ENCODE data around the gene OTUD3. TPM values are rescaled to one million over a fixed set of nuclear protein-coding genes. Genes with fewer than 3 reads are reported as not detected.
"Not testable (repeated sequence)": the region's sequence is repeated elsewhere in the genome, so short reads cannot be mapped to it uniquely, and the experiment has no call there.

The OTUD3 gene
- total RNA-seq, 1 experiment from 2014 or later, result 15.1 TPM

DNA sequence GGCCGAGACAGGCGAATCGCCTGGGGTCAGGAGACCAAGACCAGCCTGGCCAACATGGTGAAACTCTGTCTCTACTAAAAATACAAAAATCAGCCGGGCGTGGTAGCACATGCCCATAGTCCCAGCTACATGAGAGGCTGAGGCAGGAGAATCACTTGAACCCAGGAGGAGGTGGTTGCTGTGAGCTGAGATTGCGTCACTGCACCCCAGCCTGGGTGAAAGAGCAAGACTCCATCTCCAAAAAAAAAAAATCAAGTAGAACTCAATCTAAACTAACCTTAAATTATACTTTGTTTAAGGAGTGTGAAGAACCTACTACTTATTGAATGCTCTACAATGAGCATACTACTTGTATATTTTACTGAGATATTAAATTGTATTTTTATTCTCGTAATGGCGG lies 36.6 kb upstream of the OTUD3 start:
- Histone ChIP-seq H3K4me1 (no peaks in the 10 kb centered on the region), H3K27me3 (replicated peaks; ENCODE audit: control insufficient read depth, insufficient read depth, low read length) (no peaks in the 10 kb centered on the region), H3K36me3 (ENCODE audit: control insufficient read depth, insufficient read depth, low read length) (no peaks in the 10 kb centered on the region), H3K9me3 (no peaks in the 10 kb centered on the region), H3K4me3 (ENCODE audit: low read depth, low read length) (no peak overlapping the region)
- Mint-ChIP-seq H3K4me1 (ENCODE audit: low read depth, unreplicated experiment) (no peaks in the 10 kb centered on the region), H3K4me3 (ENCODE audit: unreplicated experiment) (no peak overlapping the region), H3K9me3 (ENCODE audit: unreplicated experiment) (no peaks in the 10 kb centered on the region), H3K27ac (ENCODE audit: unreplicated experiment) (no peak overlapping the region), H3K36me3 (ENCODE audit: insufficient read depth, unreplicated experiment) (no peaks in the 10 kb centered on the region), H3K27me3 (ENCODE audit: insufficient read depth, unreplicated experiment) (no peaks in the 10 kb centered on the region)
- no peak for DNase-seq
- ChIA-PET POLR2A (no interaction called here), CTCF (no interaction called here)
- BruUV-seq (replicated peaks), result no TSS peak
- intact Hi-C loops (cut with micrococcal nuclease; ENCODE audit: unreplicated experiment), result no loop called here
- TF ChIP-seq, protein P1, sequence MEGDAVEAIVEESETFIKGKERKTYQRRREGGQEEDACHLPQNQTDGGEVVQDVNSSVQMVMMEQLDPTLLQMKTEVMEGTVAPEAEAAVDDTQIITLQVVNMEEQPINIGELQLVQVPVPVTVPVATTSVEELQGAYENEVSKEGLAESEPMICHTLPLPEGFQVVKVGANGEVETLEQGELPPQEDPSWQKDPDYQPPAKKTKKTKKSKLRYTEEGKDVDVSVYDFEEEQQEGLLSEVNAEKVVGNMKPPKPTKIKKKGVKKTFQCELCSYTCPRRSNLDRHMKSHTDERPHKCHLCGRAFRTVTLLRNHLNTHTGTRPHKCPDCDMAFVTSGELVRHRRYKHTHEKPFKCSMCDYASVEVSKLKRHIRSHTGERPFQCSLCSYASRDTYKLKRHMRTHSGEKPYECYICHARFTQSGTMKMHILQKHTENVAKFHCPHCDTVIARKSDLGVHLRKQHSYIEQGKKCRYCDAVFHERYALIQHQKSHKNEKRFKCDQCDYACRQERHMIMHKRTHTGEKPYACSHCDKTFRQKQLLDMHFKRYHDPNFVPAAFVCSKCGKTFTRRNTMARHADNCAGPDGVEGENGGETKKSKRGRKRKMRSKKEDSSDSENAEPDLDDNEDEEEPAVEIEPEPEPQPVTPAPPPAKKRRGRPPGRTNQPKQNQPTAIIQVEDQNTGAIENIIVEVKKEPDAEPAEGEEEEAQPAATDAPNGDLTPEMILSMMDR (IDR thresholded peaks at IDR 0.05; ENCODE audit: insufficient read depth in 1 of 2, low read depth in 1 of 2, low read length in 1 of 2, severe bottlenecking in 1 of 2, unreplicated experiment in 1 of 2), result no peak

DNA sequence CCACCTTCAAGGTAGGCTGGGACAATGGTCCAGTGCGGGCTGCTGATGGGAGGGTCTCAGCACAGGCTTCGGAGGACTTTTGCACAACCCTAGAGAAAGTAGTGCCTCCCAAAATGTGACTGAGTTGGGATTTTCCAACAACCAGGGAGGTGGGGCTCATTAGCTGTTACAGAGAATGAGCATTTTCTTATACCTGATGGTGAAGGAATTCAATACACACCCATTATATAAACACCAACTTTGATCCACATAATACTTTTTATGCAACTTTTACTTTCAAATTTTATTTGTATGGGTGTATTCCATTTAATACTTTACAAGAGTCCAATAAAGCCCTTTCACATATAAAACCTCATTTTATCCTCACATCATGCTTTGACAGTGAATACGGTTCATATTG lies 35.9 kb upstream of the OTUD3 start:
- no peaks in the 10 kb centered on the region for H3K9me3 ChIP-seq
- intact Hi-C loops (cut with micrococcal nuclease; ENCODE audit: unreplicated experiment), result no loop called here
- Mint-ChIP-seq H3K27me3 (ENCODE audit: insufficient read depth, unreplicated experiment) (no peaks in the 10 kb centered on the region), H3K36me3 (ENCODE audit: insufficient read depth, unreplicated experiment) (no peaks in the 10 kb centered on the region), H3K4me1 (ENCODE audit: low read depth, unreplicated experiment) (no peaks in the 10 kb centered on the region), H3K9me3 (ENCODE audit: unreplicated experiment) (no peaks in the 10 kb centered on the region), H3K4me3 (ENCODE audit: unreplicated experiment) (no peak overlapping the region), H3K27ac (ENCODE audit: unreplicated experiment) (no peak overlapping the region)
- no peak for DNase-seq
- CTCF ChIA-PET, result no interaction called here
- BruUV-seq (replicated peaks), result no TSS peak
- H3K36me3 ChIP-seq (ENCODE audit: control insufficient read depth, insufficient read depth, low read length), result no peaks in the 10 kb centered on the region
- POLR2A ChIA-PET, result no interaction called here
- H3K4me3 ChIP-seq (ENCODE audit: low read depth, low read length), result no peak overlapping the region
- no peaks in the 10 kb centered on the region for H3K4me1 ChIP-seq
- TF ChIP-seq, protein P1 (IDR thresholded peaks at IDR 0.05; ENCODE audit: insufficient read depth in 1 of 2, low read depth in 1 of 2, low read length in 1 of 2, severe bottlenecking in 1 of 2, unreplicated experiment in 1 of 2), result no peak
- H3K27me3 ChIP-seq (replicated peaks; ENCODE audit: control insufficient read depth, insufficient read depth, low read length), result no peaks in the 10 kb centered on the region

DNA sequence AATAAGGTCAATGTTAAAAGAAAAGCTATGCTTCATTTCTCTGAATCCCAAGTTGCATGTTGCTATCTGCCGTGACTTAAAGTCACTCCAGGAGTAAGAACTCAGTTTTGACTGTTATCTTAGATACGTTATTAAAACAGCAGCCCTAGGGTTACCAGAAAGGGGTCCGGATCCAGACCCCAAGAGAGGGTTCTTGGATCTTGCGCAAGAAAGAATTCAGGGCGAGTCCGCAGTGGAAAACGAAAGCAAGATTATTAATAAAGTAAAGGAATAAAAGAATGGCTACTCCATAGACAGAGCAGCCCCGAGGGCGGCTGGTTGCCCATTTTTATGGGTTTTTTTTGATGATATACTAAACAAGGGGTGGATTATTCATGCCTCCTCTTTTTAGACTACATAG lies 34.9 kb upstream of the OTUD3 start:
- POLR2A ChIA-PET; H3K4me3 Mint-ChIP-seq (ENCODE audit: unreplicated experiment); H3K9me3 ChIP-seq; H3K4me3 ChIP-seq (ENCODE audit: low read depth, low read length); H3K4me1 Mint-ChIP-seq (ENCODE audit: low read depth, unreplicated experiment); BruUV-seq (replicated peaks); DNase-seq; H3K27me3 ChIP-seq (replicated peaks; ENCODE audit: control insufficient read depth, insufficient read depth, low read length); CTCF ChIA-PET; H3K27me3 Mint-ChIP-seq (ENCODE audit: insufficient read depth, unreplicated experiment); H3K36me3 ChIP-seq (ENCODE audit: control insufficient read depth, insufficient read depth, low read length); H3K9me3 Mint-ChIP-seq (ENCODE audit: unreplicated experiment); H3K4me1 ChIP-seq; H3K36me3 Mint-ChIP-seq (ENCODE audit: insufficient read depth, unreplicated experiment); H3K27ac Mint-ChIP-seq (ENCODE audit: unreplicated experiment); intact Hi-C loops (cut with micrococcal nuclease; ENCODE audit: unreplicated experiment): not testable (repeated sequence)

DNA sequence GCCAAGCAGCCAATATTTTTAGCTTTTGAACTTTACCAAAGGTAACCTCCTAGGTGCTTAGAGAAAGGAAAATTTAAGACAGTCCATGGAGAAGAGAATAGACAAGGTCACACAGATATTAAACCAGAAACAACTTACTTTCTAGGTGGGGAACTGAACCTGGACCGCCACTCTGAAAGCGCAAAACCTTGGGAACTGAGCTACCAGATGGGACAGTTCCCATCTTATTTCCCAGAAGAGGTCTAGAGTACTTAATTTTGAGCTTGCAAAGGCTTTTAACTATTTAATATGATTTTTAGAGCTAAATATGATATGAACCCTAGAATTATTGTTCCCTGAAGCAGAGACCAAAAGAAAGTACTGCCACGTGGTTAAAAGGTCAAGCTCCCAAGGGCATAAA lies 32.9 kb upstream of the OTUD3 start:
- DNase-seq; H3K4me1 Mint-ChIP-seq (ENCODE audit: low read depth, unreplicated experiment); POLR2A ChIA-PET; CTCF ChIA-PET; H3K4me1 ChIP-seq; H3K36me3 ChIP-seq (ENCODE audit: control insufficient read depth, insufficient read depth, low read length); intact Hi-C loops (cut with micrococcal nuclease; ENCODE audit: unreplicated experiment); H3K27ac Mint-ChIP-seq (ENCODE audit: unreplicated experiment); H3K9me3 Mint-ChIP-seq (ENCODE audit: unreplicated experiment); H3K27me3 Mint-ChIP-seq (ENCODE audit: insufficient read depth, unreplicated experiment); H3K27me3 ChIP-seq (replicated peaks; ENCODE audit: control insufficient read depth, insufficient read depth, low read length); H3K4me3 Mint-ChIP-seq (ENCODE audit: unreplicated experiment); H3K4me3 ChIP-seq (ENCODE audit: low read depth, low read length); H3K9me3 ChIP-seq; H3K36me3 Mint-ChIP-seq (ENCODE audit: insufficient read depth, unreplicated experiment); BruUV-seq (replicated peaks): not testable (repeated sequence)

Measured in Caco-2 (cell line).